Measurements from ENCODE around the gene SLC22A7.

GRCh38 chr6:43304882-43305281, 6.8 kb downstream of the SLC22A7 start:
- TF ChIP-seq YY1 (IDR thresholded peaks at IDR 0.05; ENCODE audit: insufficient read depth, insufficient read length): no peak
- TF ChIP-seq ZNF274 (IDR thresholded peaks at IDR 0.05; ENCODE audit: low read depth, low read length): no peak
